GM19043 (cell line): ENCODE data around the gene GARRE1.
A peak's percentile ranks its signal among the peaks of the same experiment; 100 is the strongest.
"Not testable (repeated sequence)": the region's sequence is repeated elsewhere in the genome, so short reads cannot be mapped to it uniquely, and the experiment has no call there.

ENCODE experiments used
- ATAC-seq: cut with Tn5 transposase; IDR thresholded peaks from one replicate; pipeline ENCODE4 v1.9.1; 2021; ENCODE audit warnings: low read depth; ENCODE audit not compliant: unreplicated experiment

The GARRE1 gene

DNA sequence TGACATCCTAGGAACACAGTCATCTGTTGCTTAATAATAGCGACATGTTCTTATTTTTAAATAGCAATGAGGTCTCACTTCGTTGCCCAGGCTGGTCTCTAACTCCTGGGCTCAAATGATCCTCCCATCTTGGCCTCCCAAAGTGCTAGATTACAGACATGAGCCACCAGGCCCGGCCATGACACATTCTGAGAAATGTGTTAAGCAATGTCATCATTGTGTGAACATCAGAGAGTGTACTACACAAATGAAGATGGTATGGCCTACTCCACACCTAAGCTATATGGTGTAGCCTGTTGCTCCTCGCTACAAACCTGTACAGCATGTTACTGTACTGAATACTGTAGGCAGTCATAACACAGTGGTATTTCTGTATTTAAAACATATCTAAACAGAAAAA is 24.6 kb upstream of the GARRE1 start:
- ATAC-seq: no peak

DNA sequence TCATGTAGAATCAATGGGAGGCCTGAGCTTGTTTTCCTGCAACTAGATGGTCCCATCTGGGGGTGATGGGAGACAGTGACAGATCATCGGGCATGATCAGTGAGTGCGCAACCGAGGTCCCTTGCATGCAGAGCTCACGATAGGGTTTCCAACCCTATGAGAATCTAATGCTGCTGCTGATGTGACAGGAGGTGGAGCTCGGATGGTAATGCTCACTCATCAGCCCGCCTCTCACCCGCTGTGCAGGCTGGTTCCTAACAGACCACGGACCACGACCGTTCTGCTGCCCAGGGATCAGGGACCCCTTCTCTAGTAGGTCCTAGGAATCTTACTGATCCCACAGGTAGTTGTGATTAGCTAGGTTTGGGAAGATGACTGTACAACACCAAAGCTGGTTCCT is 23.5 kb upstream of the GARRE1 start:
- ATAC-seq: no peak

DNA sequence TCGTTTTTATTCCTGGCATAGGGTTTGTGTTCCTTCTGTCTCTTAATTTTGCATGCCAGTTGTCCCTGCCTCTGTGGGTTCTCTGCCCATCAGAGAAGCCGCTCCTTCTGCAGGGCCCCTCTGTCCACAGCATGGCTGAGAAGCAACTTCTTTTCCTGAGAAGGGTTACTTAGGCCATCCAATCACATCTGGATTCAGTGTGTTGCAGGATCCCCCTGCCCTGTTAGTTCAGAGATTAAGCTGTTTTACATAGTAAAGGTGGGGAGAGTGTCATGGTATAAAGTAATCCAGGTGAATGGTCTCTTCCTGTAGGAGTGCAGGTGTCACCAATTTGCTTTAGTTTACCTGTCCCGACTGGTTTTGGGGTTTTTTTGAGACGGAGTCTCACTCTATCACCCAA is 22.9 kb upstream of the GARRE1 start:
- no peak for ATAC-seq

DNA sequence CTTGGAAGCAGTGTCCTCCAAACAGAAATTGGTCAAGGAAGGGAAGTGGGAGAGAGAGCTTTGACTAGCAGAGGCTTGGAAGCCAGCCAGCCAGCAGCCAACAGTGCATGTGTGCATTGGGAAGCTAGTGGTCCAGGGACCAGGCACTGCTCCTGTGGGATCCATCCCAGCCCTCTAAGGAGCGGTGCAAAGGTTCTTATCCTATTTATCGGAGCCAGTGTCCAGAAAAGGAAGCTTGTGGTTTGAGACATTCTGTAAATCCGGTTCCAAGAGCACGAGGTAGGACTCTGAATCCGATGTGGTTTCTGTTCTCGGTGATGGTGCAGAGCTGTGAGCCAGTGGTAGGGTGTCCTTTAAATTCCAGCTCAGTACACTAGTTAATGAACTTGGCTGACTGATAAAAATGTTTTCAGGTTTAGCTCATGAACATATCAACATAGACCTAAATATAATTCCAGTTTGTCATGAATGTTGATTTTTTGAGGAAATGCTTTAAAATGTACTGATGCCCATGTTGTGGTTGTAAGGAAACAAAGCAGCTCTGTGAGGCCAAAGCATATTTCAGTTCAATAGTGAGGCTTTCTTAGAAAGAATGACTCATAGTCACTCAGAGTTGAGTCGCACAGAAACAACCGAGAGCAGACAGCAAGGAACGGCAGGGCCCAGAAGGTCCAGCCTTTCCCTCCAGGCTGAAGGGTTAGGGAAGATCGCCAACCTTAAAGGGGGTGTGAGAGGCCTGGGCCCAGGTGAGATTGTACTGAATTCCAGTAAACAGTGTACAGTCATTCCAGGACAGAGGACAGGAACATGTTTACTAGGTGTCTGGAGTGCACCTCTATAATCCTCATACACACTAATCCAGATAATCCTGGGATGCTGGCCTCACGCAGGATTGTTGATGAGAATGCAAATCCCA is 21.5 kb upstream of the GARRE1 start:
- ATAC-seq: peak; percentile 53

DNA sequence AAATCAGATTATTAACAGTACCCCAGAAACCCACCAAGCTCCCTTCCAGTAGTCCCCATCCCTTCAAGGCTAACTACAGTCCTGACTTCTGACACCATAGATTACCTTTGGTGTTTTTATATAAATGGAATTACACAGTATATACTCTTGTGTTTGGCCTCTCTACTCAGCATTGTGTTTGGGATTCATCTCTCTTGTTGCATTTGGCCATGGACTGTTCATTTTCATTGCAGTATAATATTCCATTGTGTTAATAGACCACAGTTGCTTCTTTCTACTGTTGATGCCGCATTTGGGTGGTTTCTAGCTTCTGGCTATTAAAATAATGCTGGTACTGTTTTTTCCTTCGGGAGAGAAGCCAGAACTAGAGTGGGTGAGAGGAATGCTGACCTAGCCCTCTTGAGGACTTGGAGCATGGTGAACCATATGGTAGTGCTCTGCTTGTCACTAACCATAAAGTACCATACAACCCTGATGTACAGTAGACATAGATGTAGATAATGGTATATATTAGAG is 18.9 kb upstream of the GARRE1 start:
- no peak for ATAC-seq

DNA sequence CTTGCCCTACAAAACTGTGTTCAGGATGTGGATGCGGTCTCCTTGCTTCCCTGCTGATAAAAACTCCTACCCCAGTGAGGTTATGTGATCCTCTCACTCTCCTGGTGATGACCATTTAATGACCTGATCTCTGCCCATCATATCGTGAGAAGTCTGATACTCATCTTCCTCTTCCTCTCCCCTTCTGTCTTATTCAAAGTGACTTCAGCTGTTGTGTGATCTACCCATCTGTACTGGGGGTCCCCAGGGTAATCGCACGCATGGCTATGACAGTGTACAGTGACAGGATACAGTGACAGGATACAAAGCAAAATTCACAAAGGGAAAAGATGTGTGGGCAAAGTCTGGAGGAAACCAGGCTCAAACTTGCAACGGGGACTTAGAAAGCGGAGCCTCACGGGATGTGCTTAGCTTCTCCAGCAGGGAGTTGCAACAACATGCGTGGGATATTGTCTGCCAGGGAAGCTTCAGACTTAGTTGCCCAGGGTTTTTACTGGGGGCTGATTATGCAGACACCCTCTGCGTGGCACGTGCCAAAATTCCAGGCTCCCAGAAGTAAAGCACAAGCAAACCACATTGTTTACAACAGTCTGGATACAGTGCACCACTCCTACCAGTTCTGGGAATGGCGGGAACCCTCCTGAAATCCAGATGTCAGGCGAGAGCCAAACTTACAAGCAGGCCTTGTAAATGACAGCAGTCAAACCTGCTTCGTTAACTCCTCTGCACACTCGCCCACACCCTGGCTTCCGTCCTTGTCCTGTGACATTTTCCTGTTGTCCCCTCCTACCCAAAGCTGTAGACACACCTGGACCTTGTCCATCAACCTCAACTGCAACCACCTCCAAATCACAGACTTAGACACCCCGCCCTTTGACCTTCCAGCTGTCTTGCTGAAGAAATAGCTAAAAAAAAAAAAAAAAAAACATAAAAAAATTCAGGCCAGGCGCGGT is 18.0 kb upstream of the GARRE1 start:
- ATAC-seq: no peak

DNA sequence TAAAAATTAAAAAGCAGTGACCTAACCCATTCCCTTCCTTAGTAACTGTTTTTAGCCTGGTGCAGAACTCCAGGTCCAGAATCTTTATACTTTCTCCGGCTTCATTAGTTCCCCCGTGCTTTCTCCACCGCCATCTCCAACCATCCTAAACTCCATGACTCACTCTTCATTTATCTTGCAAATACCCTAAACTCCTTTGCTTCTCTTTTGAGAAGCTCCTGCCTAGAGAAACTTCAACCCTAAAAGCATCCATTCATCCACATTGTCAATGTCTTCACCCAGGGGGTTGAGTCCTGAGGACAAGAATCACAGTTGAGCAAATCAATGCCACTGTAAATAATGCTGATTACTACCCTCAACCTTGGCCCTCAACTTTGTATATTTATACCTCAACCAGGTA is 17.1 kb upstream of the GARRE1 start:
- no peak for ATAC-seq

DNA sequence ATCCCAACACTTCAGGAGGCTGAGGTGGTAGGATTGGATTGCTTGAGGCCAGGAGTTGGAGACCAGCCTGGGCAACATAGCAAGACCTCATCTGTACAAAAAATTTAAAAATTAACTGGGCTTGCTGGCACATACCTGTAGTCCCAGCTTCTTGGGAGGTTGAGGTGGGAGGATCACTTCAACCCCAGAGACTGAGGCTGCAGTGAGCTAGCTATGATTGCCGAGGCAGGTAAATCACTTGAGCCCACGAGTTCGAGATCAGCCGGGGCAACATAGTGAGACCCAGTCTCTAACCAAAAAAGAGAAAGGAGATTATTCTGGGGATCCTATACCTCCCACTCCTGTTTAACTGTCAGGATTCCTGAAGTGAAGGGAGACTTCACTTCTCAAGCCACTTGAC is 16.4 kb upstream of the GARRE1 start:
- no peak for ATAC-seq

DNA sequence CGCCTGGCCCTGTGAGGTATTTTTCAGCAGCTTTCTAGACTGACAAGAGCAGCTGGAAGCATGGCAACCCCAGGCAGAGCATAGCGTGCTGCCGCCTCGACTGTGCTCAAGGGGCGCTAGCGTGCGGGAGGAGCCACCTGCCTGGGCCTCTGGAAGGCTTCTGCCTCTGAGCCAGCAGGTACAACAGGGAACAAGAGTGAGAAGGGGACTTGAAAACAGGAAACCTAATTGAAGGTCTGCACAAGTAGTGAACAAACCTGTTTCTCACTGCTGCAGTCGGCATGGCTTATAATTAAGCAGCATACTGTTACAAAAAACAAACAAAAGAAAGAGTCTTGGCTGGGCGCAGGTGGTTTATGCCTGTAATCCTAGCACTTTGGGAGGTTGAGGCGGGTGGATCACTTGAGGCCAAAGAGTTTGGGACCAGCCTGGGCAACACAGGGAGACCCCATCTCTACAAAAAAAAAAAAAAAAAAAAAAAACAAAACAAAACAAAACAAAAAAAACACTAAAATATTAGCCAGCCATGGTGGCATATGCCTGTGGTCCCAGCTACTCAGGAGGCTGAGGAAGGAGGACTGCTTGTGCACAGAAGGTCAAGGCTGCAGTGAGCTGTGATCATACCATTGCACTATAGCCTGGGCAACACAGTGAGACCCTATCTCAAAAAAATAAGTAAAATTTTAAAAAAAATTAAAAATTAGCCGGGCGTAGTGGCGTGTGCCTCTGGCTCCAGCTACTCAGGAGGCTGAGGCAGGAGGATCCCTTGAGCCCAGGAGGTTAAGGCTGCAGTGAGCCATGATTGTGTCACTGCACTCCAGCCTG is 12.6 kb upstream of the GARRE1 start:
- no peak for ATAC-seq

DNA sequence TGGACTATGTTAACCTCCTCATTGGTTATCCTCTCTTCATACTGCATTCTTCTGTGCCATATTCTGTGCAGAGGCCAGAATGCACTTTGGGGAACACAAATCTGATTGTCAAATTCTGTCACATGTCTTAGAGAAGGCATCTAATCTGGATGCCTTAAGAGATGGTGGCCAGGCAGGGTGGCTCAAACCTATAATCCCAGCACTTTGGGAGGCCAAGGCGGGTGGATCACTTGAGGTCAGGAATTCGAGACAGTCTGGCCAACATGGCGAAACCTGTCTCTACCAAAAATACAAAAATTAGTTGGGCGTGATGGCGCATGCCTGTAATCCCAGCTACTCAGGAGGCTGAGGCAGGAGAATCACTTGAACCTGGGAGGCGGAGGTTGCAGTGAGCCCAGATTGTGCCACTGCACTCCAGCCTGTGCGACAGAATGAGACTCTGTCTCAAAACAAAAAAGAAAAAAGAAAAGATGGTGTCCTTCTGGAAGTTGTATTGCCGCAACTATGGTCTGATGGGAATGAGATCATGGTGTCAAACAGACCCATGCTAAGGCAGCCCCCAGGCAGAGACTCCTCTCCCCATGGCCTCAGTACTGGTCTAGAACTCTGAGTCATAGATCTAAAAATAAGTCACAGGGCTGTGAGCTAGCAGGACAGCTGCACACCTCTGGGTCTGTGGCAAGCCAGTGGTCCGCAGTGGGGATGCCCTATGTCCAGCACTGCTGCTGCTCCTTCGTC is 11.0 kb upstream of the GARRE1 start:
- ATAC-seq: not testable (repeated sequence)

DNA sequence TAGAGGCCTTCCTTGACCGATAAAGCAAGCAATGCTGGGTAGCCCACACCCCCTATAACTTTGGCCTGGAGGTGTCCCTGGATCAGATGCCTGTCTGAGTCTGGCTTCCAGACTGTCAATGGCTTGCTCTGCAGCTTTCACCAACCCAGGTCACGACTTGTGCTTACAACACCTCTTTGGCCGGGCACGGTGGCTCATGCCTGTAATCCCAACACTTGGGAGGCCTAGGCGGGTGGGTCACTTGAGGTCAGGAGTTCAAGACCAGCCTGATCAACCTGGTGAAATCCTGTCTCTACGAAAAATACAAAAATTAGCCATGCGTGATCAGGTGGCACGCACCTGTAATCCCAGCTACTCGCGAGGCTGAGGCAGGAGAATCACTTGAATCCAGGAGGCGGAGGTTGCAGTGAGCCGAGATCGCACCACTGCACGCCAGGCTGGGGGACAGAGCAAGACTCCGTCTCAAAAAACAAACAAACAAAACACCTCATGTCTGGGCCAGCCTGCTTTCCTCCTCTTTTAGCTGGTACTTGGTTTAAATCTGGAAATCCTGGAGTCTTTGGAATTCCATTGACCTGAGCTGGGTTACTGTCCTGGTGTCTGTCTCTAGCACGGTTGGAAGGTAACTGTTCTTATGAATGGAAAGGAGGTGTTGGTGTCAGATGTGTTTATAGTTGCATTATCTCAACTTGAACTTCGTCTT is 10.3 kb upstream of the GARRE1 start:
- no peak for ATAC-seq

DNA sequence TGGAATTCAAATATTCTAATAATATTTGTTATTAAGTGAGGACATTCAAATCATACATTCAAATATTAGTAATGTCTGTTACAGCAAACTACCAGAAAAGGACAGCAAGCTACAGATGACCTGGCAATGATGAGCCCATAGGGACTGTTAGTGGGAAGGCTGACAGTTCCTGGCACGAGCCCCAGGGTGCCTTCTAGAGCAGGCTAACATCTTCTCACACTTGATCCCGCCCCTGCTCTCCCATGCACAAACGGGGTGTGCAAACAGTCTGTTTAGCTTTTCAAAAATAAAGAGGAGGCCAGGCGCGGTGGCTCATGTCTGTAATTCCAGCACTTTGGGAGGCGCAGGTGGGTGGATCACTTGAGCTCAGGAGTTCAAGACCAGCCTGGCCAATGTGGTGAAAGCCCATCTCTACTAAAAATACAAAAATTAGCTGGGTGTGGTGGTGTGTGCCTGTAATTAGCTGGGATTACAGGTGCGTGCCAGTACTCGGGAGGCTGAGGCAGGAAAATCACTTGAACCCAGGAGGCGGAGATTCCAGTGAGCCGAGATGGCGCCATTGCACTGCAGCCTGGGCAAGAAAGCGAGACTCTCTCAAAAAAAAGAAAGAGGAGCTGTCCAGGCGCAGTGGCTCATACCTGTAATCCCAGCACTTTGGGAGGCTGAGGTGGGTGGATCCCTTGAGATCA is 9.6 kb upstream of the GARRE1 start:
- no peak for ATAC-seq

DNA sequence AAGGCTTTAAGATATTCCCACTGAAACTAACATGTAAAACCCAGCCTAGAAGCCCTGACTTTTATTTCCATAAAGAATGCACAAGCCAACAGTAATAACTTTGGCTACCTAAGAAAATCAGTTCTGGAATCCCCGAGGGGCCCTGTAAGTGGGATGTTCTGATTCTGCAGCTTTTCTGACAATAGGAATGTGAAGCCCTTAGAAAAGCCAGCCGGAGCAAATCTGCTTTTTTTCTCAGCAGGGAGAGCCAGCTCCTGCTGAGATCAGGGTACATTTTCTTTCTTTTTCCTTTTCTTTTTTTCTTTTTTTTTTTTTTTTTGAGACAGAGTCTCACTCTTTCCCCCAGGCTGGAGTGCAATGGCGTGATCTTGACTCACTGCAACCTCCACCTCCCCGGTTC is 8.0 kb upstream of the GARRE1 start:
- no peak for ATAC-seq

DNA sequence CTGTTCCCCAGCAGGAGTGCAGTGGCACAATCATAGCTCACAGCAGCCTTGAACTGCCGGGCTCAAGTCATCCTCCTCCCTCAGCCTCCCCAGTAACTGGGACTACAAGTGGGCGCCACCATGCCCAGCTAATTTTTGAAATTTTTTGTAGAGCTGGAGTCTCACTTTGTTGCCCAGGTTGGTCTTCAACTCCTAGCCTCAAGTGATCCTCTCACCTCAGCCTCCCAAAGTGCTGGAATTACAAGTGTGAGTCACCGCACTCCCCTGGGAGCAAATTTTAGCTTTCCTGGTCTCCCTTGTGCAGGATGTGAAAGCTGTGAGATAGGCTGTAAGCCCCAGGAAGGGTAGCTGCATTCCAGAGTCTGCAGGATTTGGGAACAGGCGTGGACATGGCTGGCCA is 5.4 kb upstream of the GARRE1 start:
- no peak for ATAC-seq

DNA sequence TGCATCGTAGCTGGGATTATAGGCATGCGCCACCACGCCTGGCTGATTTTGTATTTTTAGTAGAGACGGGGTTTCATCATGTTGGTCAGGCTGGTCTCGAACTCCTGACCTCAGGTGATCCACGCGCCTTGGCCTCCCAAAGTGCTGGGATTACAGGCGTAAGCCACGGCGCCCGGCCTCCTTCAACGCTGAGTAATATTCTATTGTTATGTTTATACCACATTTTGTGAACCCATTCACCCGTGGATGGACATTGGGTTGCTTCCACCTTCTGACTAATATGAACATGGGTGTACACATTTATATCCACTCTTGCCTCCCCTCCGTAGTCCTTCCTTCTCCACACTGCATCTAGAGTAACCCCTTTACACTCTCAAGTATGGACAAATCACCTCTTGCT is 1.2 kb upstream of the GARRE1 start:
- not testable (repeated sequence) for ATAC-seq

DNA sequence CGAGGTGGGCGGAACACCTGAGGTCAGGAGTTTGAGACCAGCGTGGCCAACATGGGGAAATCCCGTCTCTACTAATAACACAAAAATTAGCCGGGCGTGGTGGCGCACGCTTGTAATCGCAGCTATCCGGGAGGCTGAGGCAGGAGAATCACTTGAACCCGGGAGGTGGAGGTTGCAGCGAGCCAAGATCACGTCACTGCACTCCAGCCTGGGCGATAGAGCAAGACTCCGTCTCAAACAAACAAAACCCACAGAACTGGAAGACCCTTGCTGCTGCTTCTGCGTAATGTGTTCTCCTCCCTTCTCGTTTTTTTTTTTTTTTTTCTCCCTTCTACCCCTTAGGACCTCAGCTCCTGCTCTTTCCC is 691 bp upstream of the GARRE1 start:
- not testable (repeated sequence) for ATAC-seq

DNA sequence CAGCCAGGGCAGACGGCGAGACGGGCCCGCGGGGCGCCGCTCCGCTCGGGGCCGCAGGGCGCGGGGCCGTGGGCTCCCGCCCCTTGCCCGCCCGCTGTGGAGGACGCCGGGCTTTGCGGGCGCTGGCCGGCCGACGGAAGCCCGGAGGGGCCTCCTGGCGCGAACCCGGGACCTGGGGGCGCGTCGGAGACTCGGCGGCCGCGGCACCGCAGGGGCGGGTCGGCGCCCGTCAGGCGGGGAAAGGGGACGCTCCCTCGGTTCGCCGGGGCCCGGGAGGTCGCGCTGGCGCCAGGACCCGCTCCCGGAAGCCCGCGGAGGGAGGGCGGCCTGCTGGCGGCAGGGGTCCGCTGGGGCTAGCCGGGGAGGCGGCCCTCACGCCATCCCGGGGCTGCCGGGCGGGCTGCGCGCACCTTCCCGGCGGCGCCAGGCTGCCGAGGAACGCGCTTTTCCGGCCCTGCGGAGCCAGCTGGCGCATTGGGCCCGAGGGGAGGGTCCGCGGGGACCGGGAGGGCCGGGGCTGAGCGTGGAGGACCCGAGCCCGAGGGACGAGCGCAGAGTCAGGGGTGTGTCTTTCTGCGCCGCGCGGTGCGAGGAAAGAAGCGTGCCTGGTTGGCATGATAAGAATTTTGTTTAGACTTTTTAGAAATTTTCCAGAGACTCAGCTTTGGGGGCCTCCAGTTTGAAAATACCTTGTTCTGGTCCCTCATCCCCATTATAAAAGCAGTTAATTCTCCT is 511 bp downstream of the GARRE1 start:
- ATAC-seq: peak; percentile 48

DNA sequence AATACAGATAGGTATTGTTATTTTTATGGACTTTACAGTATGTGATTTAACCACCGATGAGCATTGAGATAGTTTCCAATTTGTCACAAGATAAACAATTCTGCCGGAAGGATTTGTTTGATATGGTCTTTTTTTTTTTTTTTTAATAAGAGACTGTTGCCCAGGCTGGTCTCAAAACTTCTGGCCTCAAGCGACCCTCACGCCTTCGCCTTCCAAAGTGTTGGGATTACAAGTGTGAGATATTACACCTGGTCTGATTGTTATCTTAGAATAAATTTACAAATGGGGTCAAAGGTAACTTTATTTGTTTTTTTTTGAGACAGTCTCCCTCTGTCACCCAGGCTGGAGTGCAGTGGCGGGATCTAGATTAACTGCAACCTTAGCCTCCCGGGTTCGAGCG is 1.2 kb downstream of the GARRE1 start:
- ATAC-seq: no peak
